ENCODE measurements around the gene CCL20.
"Not testable (repeated sequence)": the region's sequence is repeated elsewhere in the genome, so short reads cannot be mapped to it uniquely, and the experiment has no call there.

Gene CCL20

DNA sequence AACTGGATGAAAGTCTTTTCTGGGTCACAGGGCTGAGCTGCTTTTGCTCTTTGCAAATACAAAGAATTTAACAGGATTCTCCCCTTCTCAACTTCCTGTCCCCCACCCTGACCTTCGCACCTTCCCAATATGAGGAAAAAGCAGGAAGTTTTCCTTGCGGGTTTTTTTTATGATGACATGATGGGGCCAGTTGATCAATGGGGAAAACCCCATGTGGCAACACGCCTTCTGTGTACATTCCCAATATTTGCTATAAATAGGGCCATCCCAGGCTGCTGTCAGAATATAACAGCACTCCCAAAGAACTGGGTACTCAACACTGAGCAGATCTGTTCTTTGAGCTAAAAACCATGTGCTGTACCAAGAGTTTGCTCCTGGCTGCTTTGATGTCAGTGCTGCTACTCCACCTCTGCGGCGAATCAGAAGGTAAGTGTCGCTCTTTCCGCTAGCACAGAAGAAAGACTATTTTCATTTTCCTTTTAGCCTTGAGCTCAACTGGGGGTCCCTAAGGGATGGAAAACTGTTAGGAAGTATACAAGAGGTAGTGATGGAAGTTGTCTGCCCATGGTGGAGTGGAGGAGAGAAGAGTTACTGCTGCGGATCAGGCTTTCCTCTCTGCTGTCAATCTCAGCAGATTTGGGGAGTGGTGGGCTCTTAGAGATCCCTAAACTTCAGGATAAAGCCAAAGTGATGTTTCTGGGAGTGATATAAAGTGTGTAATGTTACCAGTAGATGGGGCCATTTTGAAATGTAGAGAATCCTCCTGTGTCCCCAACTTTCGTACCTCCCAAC lies at the start of gene CCL20:
TSS of gene CCL20 (plus strand) at position 281 of the 792 bp plus-strand sequence. CDS start at position 351, 70 bp downstream.
- no peak for DNase-seq (ENCODE audit: low read depth in 3 of 3)

GRCh38 chr2:227765788-227766372 lies 47.8 kb upstream of the CCL20 start:
- no peak for DNase-seq (ENCODE audit: low read depth in 3 of 3)

- peak; percentile 32 to 42 (median 37) for DNase-seq (ENCODE audit: low read depth in 3 of 3)
Measured at GRCh38 chr2:227766373-227766883, 47.2 kb upstream of the CCL20 start.

DNA sequence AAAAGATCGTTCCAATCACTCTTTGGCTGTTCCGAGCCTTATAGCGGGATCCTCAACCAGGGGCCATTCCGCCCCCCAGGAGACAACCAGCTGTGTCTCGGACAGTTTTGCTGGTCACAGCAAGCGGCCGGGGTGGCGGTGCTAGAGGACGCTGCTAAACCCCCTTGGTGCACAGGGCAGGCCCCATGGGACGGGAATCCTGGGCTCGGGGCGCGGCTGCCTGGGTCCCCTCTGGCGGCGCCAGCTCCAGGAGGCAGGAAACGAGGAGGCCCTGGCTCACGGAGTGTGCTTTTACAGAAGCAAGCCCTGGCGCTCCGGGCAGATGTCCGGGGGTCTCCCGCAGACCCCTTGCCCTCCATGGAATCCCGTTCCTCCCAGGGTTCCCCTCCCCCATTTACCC lies 45.8 kb upstream of the CCL20 start:
- DNase-seq (ENCODE audit: low read depth in 3 of 3): no peak

- DNase-seq (ENCODE audit: low read depth in 3 of 3): no peak
Measured at GRCh38 chr2:227772197-227772661, 41.4 kb upstream of the CCL20 start.

GRCh38 chr2:227772932-227773331 lies 40.7 kb upstream of the CCL20 start:
- DNase-seq (ENCODE audit: low read depth in 3 of 3): no peak

- no peak for DNase-seq (ENCODE audit: low read depth in 3 of 3)
Measured at GRCh38 chr2:227774011-227774624, 39.5 kb upstream of the CCL20 start.

DNA sequence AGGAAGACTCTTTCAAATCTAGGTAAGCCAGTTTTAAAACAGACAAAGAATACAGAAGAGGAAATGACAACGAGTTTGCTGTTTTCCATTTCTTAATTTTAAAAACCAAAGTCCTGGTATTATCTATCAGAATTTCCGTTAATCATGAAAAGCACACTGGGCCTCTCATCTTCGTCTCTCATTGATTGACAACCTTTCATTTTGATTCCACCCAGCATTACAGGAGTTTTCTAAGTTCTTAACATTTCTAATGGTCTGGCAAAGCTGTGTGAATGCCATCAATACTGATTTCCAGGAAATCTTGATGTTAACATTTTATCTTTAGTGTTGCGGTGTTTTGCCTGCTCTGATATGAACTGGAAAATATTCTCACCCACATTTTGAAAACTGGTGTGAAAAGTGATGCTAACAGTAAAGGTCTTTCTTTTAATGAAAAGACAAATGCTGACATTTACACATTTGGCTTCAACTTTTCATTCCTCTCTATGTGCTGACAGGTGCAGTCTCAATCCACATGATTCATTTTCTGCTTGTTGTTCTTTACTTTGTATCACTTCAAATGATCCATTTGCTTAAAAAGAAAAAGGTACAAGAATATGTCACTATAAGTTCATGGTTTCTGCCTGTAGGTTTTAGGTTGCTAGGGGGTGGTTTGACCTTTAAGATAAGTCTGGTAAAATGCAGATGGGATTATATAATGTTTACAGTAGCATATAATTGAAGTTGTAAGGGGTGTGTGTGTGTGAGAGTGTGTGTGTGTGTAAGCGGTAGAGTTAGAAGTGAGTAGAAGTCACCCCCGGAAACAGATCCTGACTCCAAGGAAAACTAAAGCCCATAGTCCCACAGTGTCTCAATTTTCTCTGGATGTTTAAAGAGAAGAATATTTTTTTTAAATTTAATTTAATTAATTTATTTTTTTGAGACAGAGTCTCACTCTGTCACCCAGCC lies 38.5 kb upstream of the CCL20 start:
- DNase-seq (ENCODE audit: low read depth in 3 of 3): no peak

DNA sequence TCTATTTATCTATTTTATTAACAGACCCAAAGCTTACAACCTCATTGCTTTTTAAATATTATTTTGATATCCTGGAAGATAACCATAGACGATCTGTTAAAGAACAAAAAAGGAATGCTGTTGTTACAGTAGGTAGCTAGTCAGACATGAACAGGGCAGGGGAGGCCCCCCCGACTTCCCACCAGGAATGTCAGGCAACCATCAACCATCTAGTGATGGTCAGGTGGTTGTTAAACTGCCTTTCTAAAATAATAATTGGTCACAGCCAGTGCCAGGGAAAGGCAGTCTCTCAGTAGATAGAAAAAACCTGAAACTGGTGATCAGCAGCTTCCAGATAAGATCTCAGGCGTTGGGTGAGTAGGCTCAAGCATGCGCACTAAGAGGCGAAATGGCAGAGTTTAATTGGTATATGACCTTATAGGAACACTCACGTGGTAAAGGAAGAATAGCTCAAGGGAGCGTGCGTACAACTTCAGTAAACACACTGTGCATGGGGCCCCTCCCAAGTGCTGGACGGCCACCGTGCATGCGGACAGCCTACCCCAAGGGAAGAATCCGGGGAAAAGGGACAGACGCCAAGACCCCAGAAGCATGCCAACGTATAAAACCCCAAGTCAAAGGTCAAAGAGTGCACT lies 32.5 kb upstream of the CCL20 start:
- DNase-seq (ENCODE audit: low read depth in 3 of 3): no peak

GRCh38 chr2:227781841-227782240 lies 31.8 kb upstream of the CCL20 start:
- no peak for DNase-seq (ENCODE audit: low read depth in 3 of 3)

GRCh38 chr2:227782804-227783203 lies 30.8 kb upstream of the CCL20 start:
- no peak for DNase-seq (ENCODE audit: low read depth in 3 of 3)

GRCh38 chr2:227783404-227784138 lies 30.1 kb upstream of the CCL20 start:
- DNase-seq (ENCODE audit: low read depth in 3 of 3): no peak

DNA sequence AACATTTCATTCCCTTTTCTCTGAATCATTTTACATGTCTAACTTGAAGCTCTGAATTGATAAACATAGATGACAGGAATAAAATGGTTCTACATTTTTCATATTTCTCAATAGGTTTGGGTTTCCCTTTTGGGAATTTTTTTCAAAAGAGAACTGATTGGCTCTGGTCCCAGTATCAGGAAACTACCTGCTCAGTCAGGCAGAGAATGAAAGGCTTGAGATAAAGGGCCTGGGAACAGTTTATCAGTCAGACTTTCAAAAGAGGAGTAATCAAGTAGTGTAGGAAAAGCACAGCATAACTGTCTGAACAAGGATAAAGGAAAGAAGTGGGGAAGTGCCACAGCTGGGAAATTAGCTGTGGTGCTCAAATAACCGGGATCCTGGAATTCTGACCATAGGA lies 28.3 kb upstream of the CCL20 start:
- no peak for DNase-seq (ENCODE audit: low read depth in 3 of 3)

DNA sequence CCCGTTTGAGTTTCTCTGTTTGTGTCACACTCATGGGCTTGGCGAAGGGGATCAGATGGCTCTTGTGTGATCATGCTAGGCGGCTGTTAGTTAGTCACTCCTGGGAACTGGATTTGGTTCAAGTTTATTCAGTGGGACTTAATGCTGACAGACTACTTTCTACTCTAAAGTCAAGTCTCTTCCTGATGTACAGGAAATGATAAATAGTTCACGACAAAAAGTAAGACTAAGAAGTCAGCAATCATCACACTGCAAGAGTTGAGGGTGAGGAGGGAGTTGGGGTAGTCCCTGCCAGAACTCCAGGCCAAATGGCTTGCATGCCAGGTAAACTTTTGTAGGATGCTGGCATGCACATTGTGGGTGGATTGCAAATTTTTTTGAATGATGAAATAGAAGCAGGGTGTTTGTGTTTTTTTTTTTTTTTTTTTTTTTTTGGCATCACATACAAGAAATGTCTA lies 25.1 kb upstream of the CCL20 start:
- DNase-seq (ENCODE audit: low read depth in 3 of 3): no peak

DNA sequence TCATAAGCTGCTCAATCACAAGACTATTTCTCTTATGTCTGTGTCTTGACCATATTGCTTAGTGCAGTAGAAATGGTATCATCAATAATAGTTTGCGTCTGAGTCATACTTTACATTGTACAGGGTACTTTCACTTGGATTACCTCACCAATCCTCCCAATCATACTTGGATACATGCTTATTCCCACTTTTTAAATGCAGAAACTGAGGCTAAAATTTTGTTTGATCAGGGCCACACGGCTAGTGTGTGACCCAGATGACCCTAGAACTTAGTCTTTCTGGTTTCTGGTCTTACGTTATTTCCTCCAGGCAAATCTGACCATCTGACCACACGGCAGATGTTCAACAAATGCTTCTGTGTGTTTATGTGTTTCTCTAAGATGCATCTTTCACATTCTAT lies 23.8 kb upstream of the CCL20 start:
- DNase-seq (ENCODE audit: low read depth in 3 of 3): no peak

DNA sequence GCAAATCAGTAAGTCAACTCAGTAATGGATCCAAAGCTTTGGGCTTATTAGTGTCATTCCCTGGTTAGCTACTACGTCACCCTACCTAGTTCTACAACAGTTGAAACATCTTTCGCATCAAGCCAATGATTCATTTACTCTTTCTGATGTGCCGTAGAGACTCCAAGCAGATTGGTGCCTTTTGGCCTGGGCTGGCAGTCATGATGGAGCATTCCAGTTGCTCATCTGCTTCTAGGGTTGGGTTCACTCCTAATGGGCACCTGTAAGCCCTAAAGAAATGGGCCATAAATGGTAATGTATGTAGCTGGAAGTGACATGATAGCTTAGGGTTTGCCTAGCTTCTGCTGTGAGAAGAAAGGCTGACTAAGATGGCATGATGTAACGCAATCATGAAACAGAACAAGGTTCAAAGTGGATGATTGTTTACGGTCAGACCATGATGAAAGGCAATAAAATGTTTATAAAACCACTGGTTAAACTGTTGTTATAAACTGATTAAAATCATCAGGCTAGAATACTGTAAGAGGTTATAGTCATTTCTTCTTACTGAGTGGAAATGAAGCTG lies 20.4 kb upstream of the CCL20 start:
- DNase-seq (ENCODE audit: low read depth in 3 of 3): no peak

DNA sequence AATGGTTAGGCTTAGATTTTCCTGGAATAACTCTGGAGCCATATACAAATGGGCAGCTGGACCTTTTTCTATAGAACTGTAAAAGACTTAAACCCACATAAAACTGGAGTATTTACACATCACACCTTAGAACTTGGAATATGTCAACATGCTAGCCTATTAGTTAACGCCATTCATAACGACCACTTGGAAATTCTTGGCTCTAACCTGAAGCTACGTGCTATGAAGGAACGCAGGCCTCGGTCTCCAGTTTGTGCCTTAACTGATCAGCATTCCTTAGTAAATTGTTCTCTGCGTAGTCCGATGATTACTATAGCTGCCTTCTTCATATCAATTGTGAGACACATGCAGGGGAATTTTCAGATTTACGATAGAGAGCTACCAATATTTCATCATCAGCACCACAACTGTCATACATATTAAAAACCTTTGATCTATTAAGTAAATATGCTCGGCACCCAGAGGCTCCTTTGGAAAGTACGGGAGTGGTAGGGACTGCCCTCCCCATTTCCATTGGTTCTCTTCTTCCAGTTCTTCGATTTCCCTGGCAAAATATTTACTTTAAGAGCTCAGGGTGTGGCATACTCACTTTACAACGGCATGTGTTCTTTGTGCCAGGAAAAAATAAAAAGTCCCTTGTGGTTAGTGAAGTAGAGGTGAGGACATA lies 17.5 kb upstream of the CCL20 start:
- DNase-seq (ENCODE audit: low read depth in 3 of 3): no peak

DNA sequence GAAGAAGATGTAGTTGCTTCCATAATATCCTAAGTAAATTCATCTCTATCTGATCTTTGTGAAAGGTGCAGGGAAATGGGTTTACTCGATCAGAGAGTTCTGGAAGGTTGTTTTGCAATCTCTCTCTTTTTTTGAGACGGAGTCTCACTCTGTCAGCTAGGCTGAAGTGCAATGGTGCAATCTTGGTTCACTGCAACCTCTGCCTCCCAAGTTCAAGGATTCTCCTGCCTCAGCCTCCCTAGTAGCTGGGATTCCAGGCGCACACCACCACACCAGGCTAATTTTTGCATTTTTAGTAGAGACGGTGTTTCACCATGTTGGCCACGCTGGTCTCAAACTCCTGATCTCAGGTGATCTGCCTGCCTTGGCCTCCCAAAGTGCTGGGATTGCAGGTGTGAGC lies 16.9 kb upstream of the CCL20 start:
- not testable (repeated sequence) for DNase-seq (ENCODE audit: low read depth in 3 of 3)

- DNase-seq (ENCODE audit: low read depth in 3 of 3): no peak
Measured at GRCh38 chr2:227799202-227799601, 14.4 kb upstream of the CCL20 start.
